A673 (cell line): Measurements from ENCODE around the gene ILDR1. TPM values are rescaled to one million over a fixed set of nuclear protein-coding genes. Genes with fewer than 3 reads are reported as not detected.

Experiments used
- BruUV-seq: library from RNA; stranded (reverse); fragments of 400-500 nt; replicated peaks from 2 replicates; lab custom pipeline; 2021; lab: Mats Ljungman, UMichigan
- CTCF ChIA-PET: fragments of 300-600 bp; sonication (Branson Sonifier 250); formaldehyde crosslinking; loops from one replicate; lab custom pipeline; 2022; ENCODE audit warnings: antibody characterized with exemption; lab: Charles Lee
- POLR2A ChIA-PET: fragments of 300-600 bp; sonication (Branson Sonifier 250); formaldehyde crosslinking; loops from one replicate; lab custom pipeline; 2022; ENCODE audit warnings: antibody characterized with exemption; ENCODE audit not compliant: low non-redundant PET; lab: Charles Lee
- DNase-seq: peaks from one replicate; pipeline ENCODE4 v3.0.0-alpha.2; 2015; ENCODE audit warnings: low spot score
- H3K27ac ChIP-seq: fragments of 200-600 bp; sonication (generic); 2 replicates; pipeline ENCODE4 v1.5.1; 2016; ENCODE audit warnings: mixed run types, low read depth, mild to moderate bottlenecking, mixed read lengths, antibody characterized with exemption, low read length; ENCODE audit not compliant: poor library complexity, severe bottlenecking
- H3K27me3 ChIP-seq: fragments of 200-600 bp; sonication (generic); replicated peaks from 2 replicates; pipeline ENCODE4 v1.6.1; 2017; ENCODE audit warnings: mixed run types, low read depth, mild to moderate bottlenecking, mixed read lengths, antibody characterized with exemption, low read length; ENCODE audit not compliant: insufficient read depth, poor library complexity
- H3K36me3 ChIP-seq: fragments of 200-600 bp; sonication (generic); 2 replicates; pipeline ENCODE4 v1.6.1; 2016; ENCODE audit warnings: mixed run types, mild to moderate bottlenecking, mixed read lengths, antibody characterized with exemption, low read length; ENCODE audit not compliant: insufficient read depth, poor library complexity, severe bottlenecking
- H3K4me1 ChIP-seq: fragments of 200-600 bp; sonication (generic); 2 replicates; pipeline ENCODE4 v1.6.1; 2017; ENCODE audit warnings: mixed run types, mild to moderate bottlenecking, mixed read lengths, antibody characterized with exemption, low read length; ENCODE audit not compliant: insufficient read depth, poor library complexity, severe bottlenecking
- H3K4me3 ChIP-seq: fragments of 200-600 bp; sonication (generic); 2 replicates; pipeline ENCODE4 v1.5.1; 2016; ENCODE audit warnings: low read depth, mixed run types, mild to moderate bottlenecking, mixed read lengths, low read length; ENCODE audit not compliant: poor library complexity, severe bottlenecking
- H3K9me3 ChIP-seq: fragments of 200-600 bp; sonication (generic); 2 replicates; pipeline ENCODE4 v1.6.1; 2016; ENCODE audit warnings: mixed run types, low read depth, mild to moderate bottlenecking, mixed read lengths, antibody characterized with exemption, low read length; ENCODE audit not compliant: poor library complexity, severe bottlenecking
- CTCF ChIP-seq: fragments of 300-800, 200-600 bp; sonication (generic); conservative IDR thresholded peaks from 2 replicates; pipeline ENCODE4 v1.5.1; 2017; ENCODE audit warnings: low read depth, mild to moderate bottlenecking, antibody characterized with exemption, low read length, moderate library complexity, mixed read lengths
- EZH2 ChIP-seq: fragments of 200-600 bp; sonication (generic); IDR thresholded peaks from 2 replicates; pipeline ENCODE4 v1.6.1; 2017; ENCODE audit warnings: borderline replicate concordance, low read depth, mild to moderate bottlenecking, mixed read lengths, antibody characterized with exemption, low read length; ENCODE audit not compliant: poor library complexity, severe bottlenecking
- intact Hi-C: fragments of 100-400 bp; cut with micrococcal nuclease; formaldehyde crosslinking; loops from one replicate; pipeline ENCODE4 v1.10.0; 2022; ENCODE audit not compliant: unreplicated experiment
- total RNA-seq: library from RNA; stranded (reverse); gene quantifications from 2 replicates; pipeline ENCODE4 v1.2.3, GENCODE V29; 2021

Gene ILDR1
- total RNA-seq, 1 experiment from 2014 or later, result not detected

GRCh38 chr3:122011396-122011795 lies 10.7 kb downstream of the ILDR1 start:
- ChIA-PET POLR2A (no interaction called here), CTCF (no interaction called here)
- no peak for DNase-seq
- Histone ChIP-seq H3K36me3 (no peaks in the 10 kb centered on the region), H3K4me3 (no peak overlapping the region), H3K4me1 (no peaks in the 10 kb centered on the region), H3K27me3 (no peaks in the 10 kb centered on the region), H3K9me3 (no peaks in the 10 kb centered on the region), H3K27ac (no peak overlapping the region)
- intact Hi-C loops, result no loop called here
- BruUV-seq, result no TSS peak
- TF ChIP-seq EZH2 (no peak), CTCF (no peak)

- BruUV-seq, result no TSS peak
- CTCF ChIA-PET, result no interaction called here
- no peak for TF ChIP-seq EZH2
- TF ChIP-seq CTCF, result no peak
- Histone ChIP-seq H3K27me3 (no peaks in the 10 kb centered on the region), H3K4me1 (no peaks in the 10 kb centered on the region), H3K9me3 (no peaks in the 10 kb centered on the region), H3K36me3 (no peaks in the 10 kb centered on the region), H3K4me3 (no peak overlapping the region), H3K27ac (no peak overlapping the region)
- POLR2A ChIA-PET, result no interaction called here
- intact Hi-C loops, result no loop called here
- no peak for DNase-seq
Observed at GRCh38 chr3:122010506-122010905, 11.5 kb downstream of the ILDR1 start.

GRCh38 chr3:122008166-122008565 lies 13.9 kb downstream of the ILDR1 start:
- intact Hi-C loops, result no loop called here
- CTCF ChIA-PET, result no interaction called here
- Histone ChIP-seq H3K4me1 (peaks cover 8% of the 10 kb centered on the region), H3K27ac (no peak overlapping the region), H3K9me3 (no peaks in the 10 kb centered on the region), H3K36me3 (no peaks in the 10 kb centered on the region), H3K4me3 (no peak overlapping the region), H3K27me3 (no peaks in the 10 kb centered on the region)
- TF ChIP-seq CTCF (no peak), EZH2 (no peak)
- POLR2A ChIA-PET, result no interaction called here
- no peak for DNase-seq
- BruUV-seq, result no TSS peak
